ENCODE data around the gene ADGRG4.
"Not testable (repeated sequence)": the region's sequence is repeated elsewhere in the genome, so short reads cannot be mapped to it uniquely, and the experiment has no call there.

The ADGRG4 gene, protein sequence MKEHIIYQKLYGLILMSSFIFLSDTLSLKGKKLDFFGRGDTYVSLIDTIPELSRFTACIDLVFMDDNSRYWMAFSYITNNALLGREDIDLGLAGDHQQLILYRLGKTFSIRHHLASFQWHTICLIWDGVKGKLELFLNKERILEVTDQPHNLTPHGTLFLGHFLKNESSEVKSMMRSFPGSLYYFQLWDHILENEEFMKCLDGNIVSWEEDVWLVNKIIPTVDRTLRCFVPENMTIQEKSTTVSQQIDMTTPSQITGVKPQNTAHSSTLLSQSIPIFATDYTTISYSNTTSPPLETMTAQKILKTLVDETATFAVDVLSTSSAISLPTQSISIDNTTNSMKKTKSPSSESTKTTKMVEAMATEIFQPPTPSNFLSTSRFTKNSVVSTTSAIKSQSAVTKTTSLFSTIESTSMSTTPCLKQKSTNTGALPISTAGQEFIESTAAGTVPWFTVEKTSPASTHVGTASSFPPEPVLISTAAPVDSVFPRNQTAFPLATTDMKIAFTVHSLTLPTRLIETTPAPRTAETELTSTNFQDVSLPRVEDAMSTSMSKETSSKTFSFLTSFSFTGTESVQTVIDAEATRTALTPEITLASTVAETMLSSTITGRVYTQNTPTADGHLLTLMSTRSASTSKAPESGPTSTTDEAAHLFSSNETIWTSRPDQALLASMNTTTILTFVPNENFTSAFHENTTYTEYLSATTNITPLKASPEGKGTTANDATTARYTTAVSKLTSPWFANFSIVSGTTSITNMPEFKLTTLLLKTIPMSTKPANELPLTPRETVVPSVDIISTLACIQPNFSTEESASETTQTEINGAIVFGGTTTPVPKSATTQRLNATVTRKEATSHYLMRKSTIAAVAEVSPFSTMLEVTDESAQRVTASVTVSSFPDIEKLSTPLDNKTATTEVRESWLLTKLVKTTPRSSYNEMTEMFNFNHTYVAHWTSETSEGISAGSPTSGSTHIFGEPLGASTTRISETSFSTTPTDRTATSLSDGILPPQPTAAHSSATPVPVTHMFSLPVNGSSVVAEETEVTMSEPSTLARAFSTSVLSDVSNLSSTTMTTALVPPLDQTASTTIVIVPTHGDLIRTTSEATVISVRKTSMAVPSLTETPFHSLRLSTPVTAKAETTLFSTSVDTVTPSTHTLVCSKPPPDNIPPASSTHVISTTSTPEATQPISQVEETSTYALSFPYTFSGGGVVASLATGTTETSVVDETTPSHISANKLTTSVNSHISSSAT (N-terminal part only)

DNA sequence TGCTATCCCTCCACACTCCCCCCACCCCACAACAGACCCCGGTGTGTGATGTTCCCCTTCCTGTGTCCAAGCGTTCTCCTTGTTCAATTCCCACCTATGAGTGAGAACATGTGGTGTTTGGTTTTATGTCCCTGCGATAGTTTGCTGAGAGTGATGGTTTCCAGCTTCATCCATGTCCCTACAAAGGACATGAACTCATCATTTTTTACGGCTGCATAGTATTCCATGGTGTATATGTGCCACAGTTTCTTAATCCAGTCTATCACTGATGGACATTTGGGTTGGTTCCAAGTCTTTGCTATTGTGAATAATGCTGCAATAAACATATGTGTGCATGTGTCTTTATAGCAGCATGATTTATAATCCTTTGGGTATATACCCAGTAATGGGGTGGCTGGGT, at the start of gene ADGRG4:
Gene ADGRG4, plus strand, starts transcription at position 243 of the 400 bp plus-strand sequence. CDS start 7,815 bp downstream, outside the sequence.
- DNase-seq (ENCODE audit: low read depth, low spot score): not testable (repeated sequence)

DNA sequence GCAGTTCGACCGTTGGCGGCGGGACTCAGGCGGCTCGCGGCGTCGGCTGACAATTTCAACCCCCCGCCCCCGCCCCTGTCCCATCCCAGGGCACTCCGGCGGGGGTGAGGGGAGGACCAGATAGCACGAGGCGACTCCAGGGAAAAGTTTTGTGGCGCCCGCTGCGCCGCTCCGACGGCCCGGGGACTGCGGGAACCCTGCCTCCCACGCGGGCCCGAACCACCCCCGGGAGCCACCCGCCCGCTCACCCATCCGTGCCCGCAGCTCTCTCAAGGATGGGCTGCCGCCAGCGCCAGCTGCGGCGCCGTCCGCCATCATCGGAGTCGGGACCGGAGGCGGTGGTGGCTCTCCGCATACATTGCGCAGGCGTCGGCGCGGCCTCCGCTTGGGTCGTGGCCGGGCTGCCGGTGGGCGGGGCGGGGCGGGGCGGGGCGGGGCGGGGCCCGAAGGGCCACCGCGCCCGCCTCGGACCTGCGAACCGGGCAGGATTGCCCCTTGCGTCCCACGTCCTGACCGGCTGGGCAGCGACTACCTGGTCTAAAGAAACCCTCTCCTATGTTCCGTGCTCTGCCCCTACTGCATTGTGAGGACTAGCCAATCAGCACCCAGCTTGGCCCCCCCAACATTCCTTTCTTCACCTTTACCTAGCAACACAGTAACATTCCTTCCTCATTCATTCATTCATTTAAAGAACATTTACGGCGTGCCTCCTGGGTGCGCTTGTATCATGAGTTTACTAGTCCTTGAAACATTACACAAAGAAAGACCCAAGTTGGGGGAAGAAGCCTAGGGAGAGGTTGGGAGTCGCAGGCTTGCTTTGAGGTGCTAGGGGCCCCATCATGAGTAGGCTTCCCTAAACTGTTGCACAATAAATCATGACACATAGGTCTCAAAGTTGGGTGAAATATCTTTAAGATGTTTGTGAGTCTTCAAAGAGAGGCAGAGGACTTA, 49.4 kb upstream of the ADGRG4 start, which contains the start of gene MAP7D3:
Gene MAP7D3, minus strand, starts transcription at position 360 of the 951 bp plus-strand sequence. Its CDS starts 42 bp downstream, at position 318.
- DNase-seq (ENCODE audit: low read depth, low spot score): peak; percentile 28

DNA sequence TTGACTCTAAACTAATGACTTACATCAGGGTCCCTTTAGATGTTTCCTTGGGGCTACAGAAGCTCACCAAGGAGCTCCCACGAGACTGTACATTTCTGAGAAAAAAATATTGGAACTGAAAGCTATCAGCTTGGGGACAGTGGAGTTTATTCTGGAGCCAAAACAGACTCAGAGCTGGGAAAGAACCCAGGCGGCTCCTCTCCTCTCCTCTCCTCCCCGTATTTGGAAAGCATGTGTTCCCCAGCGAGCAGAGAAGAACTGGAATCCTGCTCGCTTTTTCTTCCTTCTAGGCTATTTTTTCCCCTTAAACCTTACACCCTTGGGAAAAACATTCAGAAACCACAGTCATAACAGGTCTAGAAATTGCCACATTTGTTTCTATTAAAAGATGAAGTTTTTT, 45.2 kb upstream of the ADGRG4 start:
- DNase-seq (ENCODE audit: low read depth, low spot score): no peak

DNA sequence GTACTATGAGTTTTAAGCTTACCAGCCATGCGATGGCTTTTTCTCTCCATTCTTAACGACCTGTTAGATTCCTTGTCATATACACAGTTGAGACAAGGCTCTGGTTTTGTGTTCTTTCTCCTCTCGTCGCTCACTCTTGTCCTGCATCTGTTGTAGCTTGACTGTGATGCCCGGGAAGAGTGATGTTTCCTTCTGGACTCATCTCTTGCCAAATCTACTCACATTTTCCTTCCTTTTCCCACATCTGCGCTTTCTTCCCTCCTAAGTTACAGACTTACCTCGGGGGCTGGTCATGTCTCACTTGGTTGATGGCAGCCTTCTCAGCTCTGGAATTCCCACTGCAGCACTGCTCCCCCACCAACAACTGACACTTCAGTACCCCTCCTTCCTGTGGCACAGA, 44.7 kb upstream of the ADGRG4 start:
- DNase-seq (ENCODE audit: low read depth, low spot score): no peak

DNA sequence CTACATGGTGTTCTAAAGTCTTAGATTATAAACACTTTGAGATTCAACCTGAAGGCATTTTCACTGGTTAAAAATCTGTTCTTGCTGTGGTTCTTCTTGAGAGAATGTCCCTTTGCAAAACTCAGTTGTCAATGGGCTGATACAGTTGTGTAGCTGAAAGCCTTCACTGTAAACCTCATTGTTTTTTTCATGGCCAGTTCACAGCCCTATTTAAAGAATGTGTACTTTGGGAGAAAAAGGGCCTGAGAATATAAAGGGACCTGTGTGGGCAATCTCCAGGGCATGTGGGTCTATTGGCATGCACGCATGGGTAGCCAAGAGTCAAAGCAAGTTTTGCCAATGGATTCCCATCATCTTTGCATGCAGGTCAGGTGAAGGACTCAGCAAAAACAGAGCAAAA, 41.8 kb upstream of the ADGRG4 start:
- DNase-seq (ENCODE audit: low read depth, low spot score): no peak

DNA sequence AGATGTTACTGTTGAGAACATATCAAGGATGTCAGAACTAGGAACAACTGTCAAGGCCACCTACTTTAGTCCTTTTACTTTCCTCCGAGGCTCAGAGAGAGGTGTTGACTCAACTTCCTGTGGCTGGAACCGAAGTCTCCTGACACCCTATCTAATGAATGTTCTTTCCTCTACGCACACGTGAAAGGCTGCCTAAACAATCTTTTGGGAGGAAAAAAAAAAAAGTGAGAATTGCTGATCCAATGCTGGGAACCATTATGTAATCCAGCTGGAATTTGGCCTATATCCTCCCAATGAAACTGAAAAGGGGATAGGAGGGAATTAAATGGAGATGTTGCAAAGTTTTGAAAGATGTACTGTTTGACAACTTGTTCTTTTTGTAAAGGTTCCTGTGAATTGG, 41.2 kb upstream of the ADGRG4 start:
- DNase-seq (ENCODE audit: low read depth, low spot score): no peak

DNA sequence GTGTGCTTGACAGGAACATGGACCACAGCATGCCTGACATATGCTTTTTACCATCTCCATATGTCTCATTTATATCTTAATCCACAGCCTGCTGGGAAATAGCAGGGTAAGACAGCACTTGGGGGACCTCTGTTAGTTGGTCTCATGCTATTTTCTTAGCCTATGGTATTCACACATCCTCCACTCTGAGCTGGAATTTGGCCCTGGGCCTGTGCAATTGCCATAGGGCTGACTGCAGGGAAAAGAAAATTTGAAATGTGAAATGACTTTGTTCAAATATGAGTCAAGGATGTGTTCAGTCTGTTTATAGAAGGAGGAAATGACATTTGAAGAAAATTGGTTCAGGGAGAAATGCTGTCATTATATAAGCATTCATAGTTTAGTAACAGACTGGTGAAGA, 40.0 kb upstream of the ADGRG4 start:
- DNase-seq (ENCODE audit: low read depth, low spot score): no peak

DNA sequence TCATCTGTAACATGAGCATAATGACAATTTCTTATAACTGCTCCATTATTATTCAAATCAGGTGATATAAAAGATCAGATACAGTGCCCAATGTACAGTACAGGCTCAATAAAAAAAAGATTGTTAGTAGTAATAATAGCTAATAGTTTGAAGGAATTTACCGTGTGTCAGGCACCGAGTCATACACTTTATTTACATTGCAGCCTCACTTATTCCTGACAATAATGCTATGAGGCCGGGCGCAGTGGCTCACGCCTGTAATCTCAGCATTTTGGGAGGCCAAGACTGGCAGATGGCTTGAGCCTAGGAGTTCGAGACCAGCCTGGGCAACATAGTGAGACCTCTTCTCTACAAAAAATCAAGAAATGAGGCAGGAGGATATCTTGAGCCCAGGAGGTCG, 39.4 kb upstream of the ADGRG4 start:
- DNase-seq (ENCODE audit: low read depth, low spot score): no peak

DNA sequence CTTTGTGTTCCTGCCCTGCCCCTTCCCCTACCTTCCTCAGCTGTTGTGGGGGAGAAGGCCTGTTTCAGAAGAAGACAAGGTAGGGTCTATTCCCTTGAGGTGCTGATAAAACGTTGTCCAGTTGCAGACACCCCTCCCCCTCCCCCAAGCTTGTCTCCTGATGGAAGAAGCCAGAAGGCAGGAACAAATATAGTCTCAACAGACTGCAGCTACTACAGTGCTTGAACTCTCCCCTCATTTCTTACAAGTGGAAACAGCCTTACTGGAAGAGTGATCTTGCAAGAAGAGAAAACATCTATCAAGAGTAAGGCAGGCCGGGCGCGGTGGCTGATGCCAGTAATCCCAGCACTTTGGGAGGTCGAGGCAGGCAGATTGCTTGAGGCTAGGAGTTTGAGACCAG, 38.5 kb upstream of the ADGRG4 start:
- no peak for DNase-seq (ENCODE audit: low read depth, low spot score)

DNA sequence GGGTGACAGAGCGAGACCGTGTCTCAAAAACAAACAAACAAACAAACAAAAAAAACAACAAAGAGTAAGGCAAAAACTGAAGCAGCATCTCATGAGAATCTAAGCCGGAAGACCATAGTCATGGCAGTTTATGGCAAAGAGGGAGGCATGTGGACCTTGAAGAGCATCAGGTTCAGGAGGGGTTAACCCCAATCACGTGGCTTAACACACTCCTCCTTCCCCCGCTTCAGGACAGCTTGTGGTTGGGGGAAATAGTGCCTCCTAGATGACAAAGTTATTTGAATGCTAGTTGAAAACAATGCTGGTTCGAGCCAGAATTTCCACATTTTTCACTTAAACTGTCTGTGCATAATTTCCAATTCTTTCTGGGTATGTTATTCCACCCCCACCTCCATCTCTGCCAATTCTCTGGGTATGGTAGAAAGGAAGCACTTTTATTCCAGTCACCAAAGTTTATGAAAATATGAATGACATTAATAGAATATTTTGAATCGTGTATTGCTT, 37.9 kb upstream of the ADGRG4 start:
- DNase-seq (ENCODE audit: low read depth, low spot score): no peak

DNA sequence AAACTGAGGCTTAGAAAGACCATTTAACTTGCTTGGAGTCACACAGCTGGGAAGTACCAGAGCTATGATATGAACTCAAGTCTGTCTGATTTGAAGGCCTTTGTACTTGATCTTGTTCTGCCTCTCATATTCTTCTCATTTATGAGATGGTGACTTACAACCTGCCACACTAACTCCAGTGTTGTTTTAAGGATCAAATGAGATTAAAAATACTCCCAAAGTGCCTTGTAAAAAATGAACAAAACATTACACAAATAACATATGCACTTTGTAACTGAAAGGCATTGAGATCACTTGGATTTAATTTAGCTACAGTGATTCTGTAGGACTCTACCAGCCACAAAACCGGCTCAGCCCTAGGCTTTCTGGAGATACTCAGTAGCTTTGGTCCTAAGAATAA, 33.9 kb upstream of the ADGRG4 start:
- DNase-seq (ENCODE audit: low read depth, low spot score): no peak

DNA sequence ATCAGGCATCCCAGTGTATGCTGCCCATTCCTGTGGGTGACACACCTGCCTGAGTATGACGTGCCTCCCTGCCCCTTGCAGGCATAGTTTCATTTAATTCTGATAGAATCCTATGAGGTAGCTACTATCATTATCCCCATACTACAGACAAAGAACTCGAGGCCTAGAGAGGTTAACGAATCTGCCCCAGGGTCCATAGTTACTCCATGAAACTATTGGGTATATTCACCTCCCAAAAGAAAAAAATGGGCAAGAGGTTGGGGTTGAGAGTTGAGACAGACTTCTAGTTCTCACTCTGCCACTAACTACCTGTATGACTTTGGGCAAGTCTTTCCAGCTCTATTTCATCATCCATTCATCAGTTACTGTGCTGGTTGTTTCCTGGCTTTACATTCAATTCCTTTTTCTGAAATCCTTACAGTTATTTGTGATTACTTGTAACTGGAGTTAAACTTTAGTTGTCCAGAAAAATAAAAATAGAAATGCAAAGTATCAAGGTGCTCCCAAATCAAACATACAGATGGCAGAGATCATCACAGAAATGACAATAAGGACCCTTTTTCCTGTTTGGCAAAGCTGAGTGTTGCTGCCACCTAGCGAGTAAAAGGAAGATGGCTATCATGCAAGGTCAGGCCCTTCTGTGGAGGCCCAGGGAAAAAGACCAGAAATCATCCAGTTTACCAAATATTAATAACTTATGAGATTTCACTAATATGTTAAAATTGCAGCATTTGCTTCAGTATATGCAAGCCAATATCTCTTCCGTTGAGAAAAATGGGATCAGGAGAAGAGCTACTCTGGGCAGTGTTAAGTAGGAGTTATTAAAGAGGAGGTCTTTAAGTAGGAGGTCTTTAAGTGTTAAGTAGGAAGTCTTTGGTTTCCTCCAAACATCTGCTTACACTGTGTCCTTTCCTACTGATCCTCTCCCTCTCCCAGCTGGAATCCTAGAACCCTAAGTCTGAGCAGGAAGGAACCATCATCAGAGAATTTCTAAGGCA, 32.4 kb upstream of the ADGRG4 start:
- peak; percentile 21 for DNase-seq (ENCODE audit: low read depth, low spot score)

DNA sequence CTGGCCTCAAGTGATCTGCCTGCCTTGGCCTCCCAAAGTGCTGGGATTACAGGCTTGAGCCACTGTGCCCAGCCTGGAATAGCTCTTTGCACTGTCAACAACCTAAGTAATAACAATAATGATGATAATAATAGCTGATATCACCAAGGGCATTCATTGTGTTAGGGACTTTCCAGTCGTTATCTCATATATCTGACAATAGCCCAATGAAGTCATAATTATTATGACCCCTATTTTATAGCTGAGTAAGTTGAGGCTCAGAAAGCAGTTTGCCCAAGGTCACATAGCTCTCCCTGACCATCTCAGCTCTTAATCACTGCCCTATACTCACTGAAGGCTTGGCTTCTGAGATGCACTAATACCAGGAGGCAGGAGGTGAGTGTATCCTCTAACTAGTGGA, 30.8 kb upstream of the ADGRG4 start:
- DNase-seq (ENCODE audit: low read depth, low spot score): no peak

DNA sequence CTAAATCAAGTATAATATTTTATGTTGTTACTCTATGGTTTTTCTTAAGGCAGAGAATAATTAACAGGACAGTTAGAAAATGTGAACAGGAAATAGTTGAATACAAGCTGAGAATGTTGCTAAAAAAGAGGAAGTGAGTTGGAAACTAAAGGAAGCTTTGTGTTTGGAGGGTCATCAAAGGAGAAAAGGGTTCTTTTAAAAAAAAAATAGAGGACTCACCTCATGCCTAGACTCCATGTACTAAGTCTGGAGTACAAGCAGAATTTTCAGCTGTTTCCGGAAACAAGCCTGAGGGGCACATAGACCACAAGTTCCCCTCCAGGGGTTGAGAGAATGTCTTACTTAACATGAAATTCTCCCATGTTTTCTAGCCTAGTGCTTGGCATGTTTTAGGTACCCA, 29.5 kb upstream of the ADGRG4 start:
- no peak for DNase-seq (ENCODE audit: low read depth, low spot score)

DNA sequence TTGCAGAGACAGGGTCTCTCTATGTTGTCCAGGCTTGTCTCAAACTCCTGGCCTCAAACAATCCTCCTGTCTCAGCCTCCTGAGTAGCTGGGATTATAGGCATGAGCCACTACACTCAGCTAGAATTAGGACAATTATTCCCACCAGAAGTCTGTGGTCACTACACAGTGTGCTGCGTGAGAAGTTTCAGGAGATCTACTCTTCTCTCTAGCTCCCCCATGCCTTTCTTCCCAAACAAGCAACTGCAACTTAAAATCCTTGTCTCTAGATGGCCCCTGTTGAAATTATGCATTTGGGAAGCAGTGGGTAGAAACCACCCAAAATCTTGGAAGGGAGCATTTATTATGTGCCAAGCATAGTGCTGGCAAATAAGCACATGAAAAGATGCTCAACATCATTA, 28.4 kb upstream of the ADGRG4 start:
- no peak for DNase-seq (ENCODE audit: low read depth, low spot score)

DNA sequence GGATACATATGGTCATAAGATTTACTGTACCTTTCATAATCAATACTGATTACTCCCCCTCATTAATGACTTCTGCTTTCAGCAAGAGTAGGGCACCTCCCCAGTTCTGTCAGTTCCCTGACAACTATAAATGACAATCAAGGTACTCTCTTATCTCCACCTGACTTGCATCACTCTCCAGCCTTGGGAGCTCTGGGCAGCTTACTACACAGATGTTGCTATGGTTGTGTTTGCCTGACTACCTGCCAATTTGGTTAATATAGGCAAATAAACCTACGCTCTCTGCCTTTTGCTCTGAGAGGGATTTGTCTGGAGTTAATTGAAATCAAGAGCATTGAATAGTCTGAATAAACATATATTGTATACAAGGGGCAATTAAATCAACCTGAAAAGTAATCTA, 26.8 kb upstream of the ADGRG4 start:
- no peak for DNase-seq (ENCODE audit: low read depth, low spot score)

DNA sequence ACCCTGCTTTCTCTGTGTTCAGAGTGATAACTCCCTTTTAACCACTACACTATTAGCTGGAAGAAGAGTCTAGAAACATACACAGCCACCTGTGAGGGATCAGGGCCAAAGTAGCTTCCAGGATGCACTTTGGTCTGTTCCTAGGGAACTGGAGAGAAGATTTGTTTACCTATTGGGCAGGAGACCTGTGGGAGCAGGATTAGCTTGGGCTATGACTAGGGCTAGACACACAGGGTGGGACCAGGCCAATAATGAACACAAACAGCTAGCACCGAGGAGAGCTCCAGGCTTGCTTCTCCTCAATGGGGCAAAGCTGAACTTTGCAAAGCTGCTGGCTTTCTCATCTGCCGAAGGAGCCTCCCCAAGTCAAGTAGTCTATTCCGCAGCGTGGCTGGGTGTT, 25.2 kb upstream of the ADGRG4 start:
- DNase-seq (ENCODE audit: low read depth, low spot score): no peak

DNA sequence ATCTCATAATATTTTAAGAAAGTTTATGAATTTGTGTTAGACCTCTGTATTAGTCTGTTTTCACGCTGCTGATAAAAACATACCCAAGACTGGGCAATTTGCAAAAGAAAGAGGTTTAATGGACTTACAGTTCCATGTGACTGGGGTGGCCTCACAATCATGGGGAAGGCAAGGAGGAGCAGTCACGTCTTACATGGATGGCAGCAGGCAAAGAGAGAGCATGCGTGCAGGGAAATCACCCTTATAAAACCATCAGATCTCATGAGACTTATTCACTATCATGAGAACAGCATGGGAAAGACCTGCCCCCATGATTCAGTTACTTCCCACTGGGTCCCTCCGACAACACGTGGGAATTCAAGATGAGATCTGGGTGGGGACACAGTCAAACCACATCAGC, 14.4 kb upstream of the ADGRG4 start:
- DNase-seq (ENCODE audit: low read depth, low spot score): not testable (repeated sequence)

DNA sequence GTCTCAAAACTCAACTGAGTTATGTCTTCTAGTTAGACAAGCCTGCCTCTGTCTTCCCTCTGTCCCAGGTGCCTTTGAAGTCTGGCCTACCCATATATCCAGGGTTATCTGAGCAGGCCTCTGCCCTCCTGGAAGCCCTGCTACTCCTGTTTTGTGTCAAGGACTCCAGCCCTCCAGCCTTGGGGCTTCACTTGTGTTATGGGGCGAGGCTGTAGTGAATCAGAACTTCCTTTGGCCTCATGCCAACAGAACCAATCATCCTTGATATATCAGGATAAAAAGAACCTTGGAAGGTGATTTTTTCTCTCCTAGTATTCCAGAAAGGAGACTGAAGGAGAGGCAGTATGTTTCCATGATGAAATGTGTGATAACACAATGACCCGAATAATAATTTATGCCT, 8.9 kb upstream of the ADGRG4 start:
- no peak for DNase-seq (ENCODE audit: low read depth, low spot score)
